Hepatocyte (in vitro differentiated cells): Measurements from ENCODE around the gene SCML2. TPM values are rescaled to one million over a fixed set of nuclear protein-coding genes. Genes with fewer than 3 reads are reported as not detected.

Experiments
- DNase-seq: peaks from one replicate; pipeline ENCODE4 v3.0.0-alpha.2; 2016; ENCODE audit warnings: low spot score
- H2AFZ ChIP-seq: fragments of 200-600 bp; sonication (generic); 2 replicates; pipeline ENCODE4 v1.6.0; 2016; ENCODE audit warnings: antibody characterized with exemption, mild to moderate bottlenecking
- H3K27ac ChIP-seq: fragments of 200-600 bp; sonication (generic); 2 replicates; pipeline ENCODE4 v1.5.1; 2016; ENCODE audit warnings: mild to moderate bottlenecking
- H3K27me3 ChIP-seq: fragments of 200-600 bp; sonication (generic); 2 replicates; pipeline ENCODE4 v1.6.1; 2016
- H3K36me3 ChIP-seq: fragments of 200-600 bp; sonication (generic); replicated peaks from 2 replicates; pipeline ENCODE4 v1.5.1; 2016; ENCODE audit warnings: low read depth; ENCODE audit not compliant: insufficient read depth
- H3K4me1 ChIP-seq: fragments of 200-600 bp; sonication (generic); 2 replicates; pipeline ENCODE4 v1.5.1; 2016; ENCODE audit warnings: mild to moderate bottlenecking, moderate library complexity; ENCODE audit not compliant: insufficient read depth
- H3K4me2 ChIP-seq: fragments of 200-600 bp; sonication (generic); 2 replicates; pipeline ENCODE4 v1.6.0; 2016
- H3K4me3 ChIP-seq: fragments of 200-600 bp; sonication (generic); 2 replicates; pipeline ENCODE4 v1.5.1; 2016; ENCODE audit warnings: mild to moderate bottlenecking
- H3K79me2 ChIP-seq: fragments of 200-600 bp; sonication (generic); 2 replicates; pipeline ENCODE4 v1.6.0; 2017; ENCODE audit warnings: mild to moderate bottlenecking
- H3K9me2 ChIP-seq: fragments of 200-600 bp; sonication (generic); replicated peaks from 2 replicates; pipeline ENCODE4 v1.6.0; 2017; ENCODE audit warnings: mild to moderate bottlenecking; ENCODE audit not compliant: insufficient read depth
- H3K9me3 ChIP-seq: fragments of 200-600 bp; sonication (generic); 2 replicates; pipeline ENCODE4 v1.5.1; 2016; ENCODE audit warnings: low read depth, mild to moderate bottlenecking
- H4K20me1 ChIP-seq: fragments of 200-600 bp; sonication (generic); 2 replicates; pipeline ENCODE4 v1.6.0; 2016; ENCODE audit warnings: mild to moderate bottlenecking; ENCODE audit not compliant: insufficient read depth, poor library complexity, severe bottlenecking
- EZH2 ChIP-seq: fragments of 200-600 bp; sonication (generic); IDR thresholded peaks from 2 replicates; pipeline ENCODE4 v1.6.1; 2016; ENCODE audit warnings: antibody characterized with exemption, mild to moderate bottlenecking, borderline replicate concordance
- EZH2phosphoT487 ChIP-seq: fragments of 200-600 bp; sonication (generic); IDR thresholded peaks from one replicate; pipeline ENCODE4 v1.6.1; 2018; ENCODE audit warnings: antibody characterized with exemption, mild to moderate bottlenecking, low read depth, moderate library complexity; ENCODE audit not compliant: unreplicated experiment, severe bottlenecking
- WGBS: methylation state at CpG from one replicate; pipeline ENCODE4 v1.1.6; 2016; ENCODE audit warnings: low lambda C conversion rate; ENCODE audit errors: missing lambda C conversion rate; 5-methylcytosine and 5-hydroxymethylcytosine counted together
- polyA plus RNA-seq: library from polyadenylated mRNA; unstranded; fragments of >200 nt; fragmentation: Nextera tagmentation; extraction: Ambion mirVana; gene quantifications from 2 replicates; pipeline ENCODE4 v1.2.1, GENCODE V29; 2016
- total RNA-seq: library from RNA; depleted of rRNA; stranded (reverse); fragments of >200 nt; gene quantifications from 2 replicates; pipeline ENCODE4 v1.2.3, GENCODE V29; 2014
- TF ChIP-seq, protein P1 (sequence below): fragments of 200-600 bp; sonication (generic); IDR thresholded peaks from 2 replicates; pipeline ENCODE4 v1.5.1; 2016; ENCODE audit warnings: antibody characterized with exemption, mild to moderate bottlenecking; ENCODE audit not compliant: poor library complexity

Gene SCML2
- total and polyA plus RNA-seq, 2 experiments from 2014 or later, result 3.6 to 4.5 TPM

DNA sequence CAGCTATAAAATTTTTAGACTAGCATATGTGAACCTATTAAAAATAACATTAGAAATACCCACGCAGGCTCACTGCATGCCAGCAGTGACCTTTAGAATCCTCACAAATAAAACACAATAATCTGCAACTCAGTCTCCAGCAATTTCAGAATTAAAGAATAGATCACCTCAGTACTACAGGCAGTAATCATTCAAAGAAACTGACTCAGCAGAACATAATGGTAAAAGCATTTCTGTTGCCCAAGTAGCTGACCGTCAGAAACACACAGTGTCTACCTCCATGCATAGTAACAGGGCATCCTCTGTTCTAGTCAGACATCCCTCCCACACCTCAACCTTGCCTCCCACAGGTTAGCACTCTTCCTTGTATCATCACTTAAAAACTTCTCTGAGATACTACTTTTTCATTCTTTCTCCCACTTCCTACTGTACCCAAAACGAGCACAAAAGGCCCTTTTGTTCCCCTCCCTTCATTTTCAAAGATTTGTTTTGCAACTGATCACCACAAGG lies 68.1 kb downstream of the SCML2 start:
- H2AFZ ChIP-seq, result no peak overlapping the region
- no peaks in the 10 kb centered on the region for H3K27me3 ChIP-seq
- WGBS, result 65% methylated on average over 3 of the region's 3 CpGs

DNA sequence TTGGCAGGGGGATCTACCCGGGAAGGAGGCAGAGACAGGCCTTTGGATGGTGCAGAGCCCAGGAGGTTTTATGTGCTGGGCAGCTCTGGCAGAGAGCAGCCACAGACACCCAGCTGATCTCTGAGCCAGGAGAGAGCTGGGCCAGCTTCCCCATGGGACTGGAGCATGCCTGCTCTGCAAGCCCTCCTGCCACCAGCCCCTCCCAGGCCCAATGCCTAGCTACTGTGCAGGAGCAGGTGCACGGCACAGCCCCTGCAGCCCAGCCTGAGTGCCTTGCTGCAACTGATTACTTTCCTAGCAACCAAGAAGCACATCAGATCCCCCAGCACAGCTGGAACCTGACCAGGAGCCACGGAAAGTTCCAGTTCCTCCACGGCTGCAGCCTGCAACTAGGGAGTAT lies 76.0 kb downstream of the SCML2 start:
- no peak overlapping the region for H3K4me2 ChIP-seq
- H3K27ac ChIP-seq, result no peak overlapping the region
- no peak for DNase-seq
- H3K4me1 ChIP-seq, result no peaks in the 10 kb centered on the region
- H3K36me3 ChIP-seq, result no peaks in the 10 kb centered on the region
- no peaks in the 10 kb centered on the region for H3K79me2 ChIP-seq
- no peak overlapping the region for H2AFZ ChIP-seq
- H3K9me2 ChIP-seq, result no peaks in the 10 kb centered on the region
- no peak overlapping the region for H3K4me3 ChIP-seq
- H3K9me3 ChIP-seq, result no peaks in the 10 kb centered on the region
- H4K20me1 ChIP-seq, result no peaks in the 10 kb centered on the region
- no peak for TF ChIP-seq EZH2phosphoT487
- TF ChIP-seq, protein P1, sequence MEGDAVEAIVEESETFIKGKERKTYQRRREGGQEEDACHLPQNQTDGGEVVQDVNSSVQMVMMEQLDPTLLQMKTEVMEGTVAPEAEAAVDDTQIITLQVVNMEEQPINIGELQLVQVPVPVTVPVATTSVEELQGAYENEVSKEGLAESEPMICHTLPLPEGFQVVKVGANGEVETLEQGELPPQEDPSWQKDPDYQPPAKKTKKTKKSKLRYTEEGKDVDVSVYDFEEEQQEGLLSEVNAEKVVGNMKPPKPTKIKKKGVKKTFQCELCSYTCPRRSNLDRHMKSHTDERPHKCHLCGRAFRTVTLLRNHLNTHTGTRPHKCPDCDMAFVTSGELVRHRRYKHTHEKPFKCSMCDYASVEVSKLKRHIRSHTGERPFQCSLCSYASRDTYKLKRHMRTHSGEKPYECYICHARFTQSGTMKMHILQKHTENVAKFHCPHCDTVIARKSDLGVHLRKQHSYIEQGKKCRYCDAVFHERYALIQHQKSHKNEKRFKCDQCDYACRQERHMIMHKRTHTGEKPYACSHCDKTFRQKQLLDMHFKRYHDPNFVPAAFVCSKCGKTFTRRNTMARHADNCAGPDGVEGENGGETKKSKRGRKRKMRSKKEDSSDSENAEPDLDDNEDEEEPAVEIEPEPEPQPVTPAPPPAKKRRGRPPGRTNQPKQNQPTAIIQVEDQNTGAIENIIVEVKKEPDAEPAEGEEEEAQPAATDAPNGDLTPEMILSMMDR, result no peak
- TF ChIP-seq EZH2, result no peak
- 90% methylated on average over 4 of the region's 4 CpGs for WGBS
- no peaks in the 10 kb centered on the region for H3K27me3 ChIP-seq

More for the DNA sequence above, 68.1 kb downstream of the SCML2 start:
- no peak overlapping the region for H3K4me2 ChIP-seq
- H3K4me1 ChIP-seq, result no peaks in the 10 kb centered on the region
- H3K9me3 ChIP-seq, result no peaks in the 10 kb centered on the region
- H3K27ac ChIP-seq, result no peak overlapping the region
- H3K36me3 ChIP-seq, result no peaks in the 10 kb centered on the region
- no peak for DNase-seq
- H3K9me2 ChIP-seq, result no peaks in the 10 kb centered on the region
- H4K20me1 ChIP-seq, result no peaks in the 10 kb centered on the region
- no peaks in the 10 kb centered on the region for H3K79me2 ChIP-seq
- TF ChIP-seq EZH2, result no peak
- TF ChIP-seq, protein P1, result no peak
- no peak for TF ChIP-seq EZH2phosphoT487
- no peak overlapping the region for H3K4me3 ChIP-seq

DNA sequence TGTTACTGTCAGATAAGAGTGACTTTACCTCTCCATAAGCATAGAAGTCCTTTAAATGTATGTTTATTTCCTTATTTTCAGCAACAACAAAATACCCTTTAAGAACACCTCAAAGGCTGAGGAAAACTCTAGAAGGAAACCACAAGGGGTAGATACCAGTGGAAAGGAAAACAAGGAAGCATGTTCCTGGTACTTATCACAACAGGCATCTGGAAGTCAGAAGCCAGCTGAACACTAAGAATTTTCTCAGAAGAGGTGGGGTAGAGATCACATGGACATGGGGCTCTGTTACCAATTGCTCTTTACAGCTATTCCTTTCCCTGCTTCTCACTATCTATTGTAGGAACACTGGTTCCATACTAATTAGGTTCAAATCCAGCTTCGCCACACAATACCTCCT lies 82.3 kb downstream of the SCML2 start:
- Histone ChIP-seq H3K9me3 (no peaks in the 10 kb centered on the region), H3K4me1 (no peaks in the 10 kb centered on the region), H3K27ac (no peak overlapping the region), H3K27me3 (no peaks in the 10 kb centered on the region), H3K4me2 (no peak overlapping the region), H3K4me3 (no peak overlapping the region), H2AFZ (no peak overlapping the region), H3K36me3 (no peaks in the 10 kb centered on the region), H3K79me2 (no peaks in the 10 kb centered on the region), H4K20me1 (no peaks in the 10 kb centered on the region), H3K9me2 (no peaks in the 10 kb centered on the region)
- DNase-seq, result no peak
- TF ChIP-seq EZH2phosphoT487, result no peak
- no peak for TF ChIP-seq EZH2
- TF ChIP-seq, protein P1, result no peak
- WGBS, result 95% methylated on average over 1 of the region's 1 CpG

DNA sequence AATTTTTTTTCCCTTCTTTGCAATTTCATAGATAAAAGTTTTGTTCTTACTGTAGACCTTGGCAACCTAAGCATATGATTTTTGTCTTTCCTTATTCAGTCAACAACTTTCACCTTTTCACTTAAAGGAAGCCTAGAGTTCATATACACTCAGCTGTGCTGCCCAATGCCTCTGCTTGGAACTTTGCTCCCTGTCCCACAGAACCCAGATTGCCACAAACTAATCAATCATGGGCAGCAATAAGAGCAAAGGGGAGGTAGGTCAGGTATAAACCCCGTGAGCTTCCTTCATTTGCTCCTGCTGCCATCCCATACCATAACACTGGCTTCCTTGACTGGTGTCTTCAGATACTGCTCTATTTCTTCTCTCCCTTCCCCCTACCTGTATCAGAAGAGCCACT lies 82.8 kb downstream of the SCML2 start:
- Histone ChIP-seq H3K27ac (no peak overlapping the region), H3K4me2 (no peak overlapping the region), H3K9me2 (no peaks in the 10 kb centered on the region), H3K4me3 (no peak overlapping the region), H4K20me1 (no peaks in the 10 kb centered on the region), H3K27me3 (no peaks in the 10 kb centered on the region), H2AFZ (no peak overlapping the region), H3K36me3 (no peaks in the 10 kb centered on the region), H3K9me3 (no peaks in the 10 kb centered on the region), H3K79me2 (no peaks in the 10 kb centered on the region), H3K4me1 (no peaks in the 10 kb centered on the region)
- TF ChIP-seq, protein P1, result no peak
- TF ChIP-seq EZH2, result no peak
- TF ChIP-seq EZH2phosphoT487, result no peak
- WGBS, result 47% methylated on average over 1 of the region's 1 CpG
- no peak for DNase-seq
